Activated T-cell treated with anti-CD3 and anti-CD28 coated beads, Interleukin-2, amount 50 U/mL, for 72 hours (primary cell): ENCODE results near the gene ADORA1. TPM values are rescaled to one million over a fixed set of nuclear protein-coding genes. Genes with fewer than 3 reads are reported as not detected.

Experiments
- ATAC-seq, 2 donors: fragments of 150-1000 bp; cut with Tn5 transposase; replicated peaks in 1 of 2; 2 replicates each; pipeline ENCODE4 v1.10.0; 2021; ENCODE audit warnings: moderate library complexity in 2 of 2, mild to moderate bottlenecking in 1 of 2
- DNase-seq, 2 donors: peaks; one replicate each; pipeline ENCODE4 v3.0.0; 2021 to 2022; ENCODE audit warnings: mixed read lengths in 1 of 2
- H3K27ac Mint-ChIP-seq: one replicate; pipeline ENCODE4 v1.8.0; 2022; ENCODE audit warnings: mild to moderate bottlenecking, moderate library complexity, mixed read lengths
- H3K27me3 Mint-ChIP-seq: one replicate; pipeline ENCODE4 v1.8.0; 2022; ENCODE audit warnings: low read depth, mixed read lengths
- H3K36me3 Mint-ChIP-seq, 2 donors: one replicate each; pipeline ENCODE4 v1.8.0; 2022; ENCODE audit warnings: mixed read lengths in 2 of 2, mild to moderate bottlenecking in 1 of 2; ENCODE audit not compliant: insufficient read depth in 2 of 2
- H3K4me1 Mint-ChIP-seq: one replicate; pipeline ENCODE4 v1.8.0; 2022; ENCODE audit warnings: low read depth, mixed read lengths
- H3K4me3 Mint-ChIP-seq, 2 donors: one replicate each; pipeline ENCODE4 v1.8.0; 2022; ENCODE audit warnings: mild to moderate bottlenecking in 2 of 2, mixed read lengths in 2 of 2, moderate library complexity in 2 of 2
- H3K9me3 Mint-ChIP-seq, 2 donors: one replicate each; pipeline ENCODE4 v1.8.0; 2022; ENCODE audit warnings: mixed read lengths in 2 of 2
- total RNA-seq, 2 donors: library from RNA; stranded (reverse); gene quantifications; one replicate each; pipeline ENCODE4 v1.2.3, GENCODE V29; 2022

ADORA1 gene
- total RNA-seq, 2 donors from 2014 or later = not detected

DNA sequence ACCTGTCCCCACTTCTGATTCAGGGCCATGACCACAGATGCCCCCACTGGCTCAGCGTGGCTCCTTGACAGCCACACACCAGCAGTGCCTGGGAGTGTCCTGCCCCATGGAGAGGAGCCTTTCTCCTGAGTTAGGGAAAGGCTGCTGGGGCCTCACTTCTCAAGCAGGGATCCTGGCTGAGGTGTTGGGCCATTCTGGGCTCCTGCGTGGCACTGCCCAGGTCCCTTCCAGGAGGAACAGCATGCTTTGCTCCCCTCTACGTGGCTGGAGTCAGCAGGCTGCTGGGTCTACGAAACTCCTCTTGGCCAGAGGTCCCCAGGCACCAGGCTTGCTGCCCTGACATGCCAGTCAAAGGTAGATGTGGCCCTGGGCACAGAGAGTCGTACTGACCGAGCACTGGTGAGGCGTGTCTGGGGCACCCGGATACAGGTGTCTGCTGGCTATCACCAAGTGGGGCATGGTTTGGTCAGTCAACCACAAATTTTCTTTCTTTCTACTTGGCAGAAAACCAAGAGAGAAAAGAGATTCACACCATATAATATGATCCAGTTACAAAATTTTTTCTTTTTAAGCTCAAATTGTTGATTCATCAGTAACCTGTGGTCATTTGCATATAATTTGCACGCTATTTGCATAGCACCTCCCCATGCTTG, 4.1 kb downstream of the ADORA1 start:
- H3K9me3 Mint-ChIP-seq = no peaks in the 10 kb centered on the region
- no peak overlapping the region for H3K27ac Mint-ChIP-seq
- H3K36me3 Mint-ChIP-seq = no peaks in the 10 kb centered on the region
- peaks cover 33% of the 10 kb centered on the region for H3K27me3 Mint-ChIP-seq
- no peak overlapping the region for H3K4me3 Mint-ChIP-seq
- ATAC-seq (no peak), DNase-seq (no peak)
- peaks cover 21% of the 10 kb centered on the region for H3K4me1 Mint-ChIP-seq

DNA sequence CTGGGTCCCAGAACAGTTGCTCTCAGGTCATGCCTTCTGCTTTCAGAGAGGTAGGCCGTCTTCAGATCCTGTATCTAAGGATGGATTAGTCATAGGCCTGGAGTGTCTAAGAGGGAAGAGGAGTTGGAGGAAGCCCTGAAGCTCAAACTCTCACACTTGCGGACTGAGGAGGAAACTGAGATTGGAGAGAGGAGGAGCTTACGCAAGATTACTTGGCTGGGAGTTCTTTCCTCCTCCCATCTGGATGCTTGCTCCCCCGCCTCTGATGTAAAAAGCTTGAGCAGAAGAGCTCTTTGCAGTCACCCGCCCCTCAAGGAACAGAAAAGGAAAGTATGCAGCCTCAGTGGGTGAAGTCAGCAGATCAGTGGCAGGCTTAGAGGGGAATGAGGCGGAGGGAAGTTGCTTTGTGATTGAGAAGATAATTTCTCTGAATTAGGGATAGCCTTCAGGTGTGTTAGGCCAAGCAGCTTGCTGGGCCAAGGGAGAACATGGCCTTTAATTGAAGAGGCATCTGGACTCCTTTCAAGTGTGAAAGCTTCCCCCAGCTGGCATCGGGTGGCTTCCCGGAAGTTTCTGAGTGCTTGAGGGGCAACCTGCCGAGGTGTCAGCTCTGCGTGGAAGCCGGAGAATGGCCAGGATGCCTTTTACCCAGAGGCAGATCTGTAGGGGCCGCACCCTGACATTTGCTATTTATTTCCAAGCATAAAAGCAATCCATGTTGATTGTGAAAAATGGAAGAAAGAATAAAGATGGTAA, 6.6 kb downstream of the ADORA1 start:
- Mint-ChIP-seq H3K27me3 (peaks cover 16% of the 10 kb centered on the region), H3K36me3 (no peaks in the 10 kb centered on the region), H3K4me1 (peaks cover 7% of the 10 kb centered on the region), H3K9me3 (no peaks in the 10 kb centered on the region), H3K4me3 (no peak overlapping the region), H3K27ac (no peak overlapping the region)
- ATAC-seq (no peak), DNase-seq (no peak)

DNA sequence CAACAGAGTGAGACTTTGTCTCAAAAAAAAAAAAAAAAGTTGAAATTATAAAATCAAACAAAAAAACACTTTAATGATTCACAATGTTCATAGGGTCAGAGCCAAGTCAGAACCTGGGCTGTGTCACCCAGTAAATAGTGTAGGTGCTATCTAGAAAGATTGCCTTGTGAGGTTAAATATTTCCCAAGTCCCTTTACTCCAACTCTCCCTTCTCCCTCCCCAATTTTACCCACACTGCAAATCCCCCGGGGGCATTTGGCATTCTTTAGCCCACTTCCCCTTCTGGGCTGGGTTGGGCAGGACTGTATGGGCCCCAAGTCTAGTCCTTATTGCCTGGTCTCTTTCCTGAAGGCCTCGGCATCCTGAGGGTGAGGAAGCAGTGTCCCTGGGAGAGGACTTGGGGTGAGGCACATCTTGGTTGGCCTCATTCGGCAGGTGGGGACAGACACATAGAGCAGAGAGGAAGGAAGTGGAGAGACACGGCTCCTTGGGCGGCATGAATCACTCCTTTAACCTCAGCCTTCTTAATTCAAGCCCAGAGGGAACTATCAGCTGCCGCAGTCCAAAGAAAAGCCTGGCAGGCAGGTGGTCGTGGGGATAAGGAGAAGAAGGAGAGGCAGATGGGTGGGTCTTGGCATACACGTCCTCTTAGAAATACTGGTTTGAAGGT, 8.2 kb downstream of the ADORA1 start:
- Mint-ChIP-seq H3K36me3 (no peaks in the 10 kb centered on the region), H3K9me3 (no peaks in the 10 kb centered on the region), H3K27ac (no peak overlapping the region), H3K4me1 (peaks cover 7% of the 10 kb centered on the region), H3K4me3 (no peak overlapping the region), H3K27me3 (peaks cover 11% of the 10 kb centered on the region)
- ATAC-seq = peak in 1 of 2 donors; percentile 64
- no peak for DNase-seq

DNA sequence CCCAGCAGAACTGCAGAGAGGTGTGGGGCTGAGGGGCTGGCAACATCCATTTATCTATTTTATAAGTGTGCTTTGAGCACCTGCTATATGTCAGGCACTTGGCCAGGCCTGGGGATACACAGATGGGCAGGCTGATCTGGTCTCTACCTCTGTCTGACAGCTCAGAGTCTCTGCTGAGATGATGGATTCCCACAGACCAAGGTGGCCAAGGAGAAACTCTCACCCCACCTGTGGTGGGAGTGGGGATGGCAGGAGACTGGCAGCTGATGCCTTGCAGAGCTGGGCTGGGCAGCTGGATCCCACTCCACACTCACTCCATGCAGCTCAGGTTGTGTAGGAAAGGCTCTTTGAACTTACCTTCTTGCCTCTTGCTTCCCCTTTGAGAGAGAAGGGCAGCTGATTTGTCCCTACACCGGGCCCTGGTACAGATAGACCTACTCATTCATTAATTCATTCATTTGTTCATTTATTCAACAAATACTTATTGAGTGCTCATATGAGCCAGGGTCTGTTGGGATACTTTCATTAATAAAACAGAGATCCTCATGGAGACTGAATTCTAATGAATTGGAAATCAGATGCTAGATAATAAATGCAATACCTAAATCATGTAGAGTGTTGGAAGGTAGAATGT, 9.0 kb downstream of the ADORA1 start:
- H3K4me3 Mint-ChIP-seq = no peak overlapping the region
- ATAC-seq = no peak
- peaks cover 7% of the 10 kb centered on the region for H3K4me1 Mint-ChIP-seq
- peaks cover 11% of the 10 kb centered on the region for H3K27me3 Mint-ChIP-seq
- H3K27ac Mint-ChIP-seq = no peak overlapping the region
- no peaks in the 10 kb centered on the region for H3K9me3 Mint-ChIP-seq
- DNase-seq = no peak
- no peaks in the 10 kb centered on the region for H3K36me3 Mint-ChIP-seq

DNA sequence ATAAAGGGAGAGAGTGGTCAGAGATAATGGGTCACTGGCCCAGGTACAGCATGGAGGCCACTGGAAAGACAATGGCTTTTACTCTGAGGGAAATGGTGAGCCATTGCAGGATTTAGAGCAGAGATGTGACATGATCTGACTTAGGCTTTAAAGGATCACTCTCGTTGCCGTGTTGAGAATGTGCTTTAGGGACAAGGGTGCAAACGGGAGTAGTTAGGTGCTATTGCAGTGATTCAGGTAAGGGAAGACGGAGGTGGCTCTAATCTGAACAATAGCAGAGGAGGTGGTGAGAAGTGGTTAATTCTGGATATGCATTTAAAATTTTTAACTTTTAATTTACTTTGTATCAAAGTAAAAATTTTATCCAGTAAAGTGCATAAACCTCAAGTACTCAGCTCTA, 9.8 kb downstream of the ADORA1 start:
- H3K27ac Mint-ChIP-seq = no peak overlapping the region
- H3K9me3 Mint-ChIP-seq = no peaks in the 10 kb centered on the region
- peaks cover 11% of the 10 kb centered on the region for H3K27me3 Mint-ChIP-seq
- no peak overlapping the region for H3K4me3 Mint-ChIP-seq
- ATAC-seq = no peak
- no peak for DNase-seq
- no peaks in the 10 kb centered on the region for H3K36me3 Mint-ChIP-seq
- peaks cover 7% of the 10 kb centered on the region for H3K4me1 Mint-ChIP-seq

DNA sequence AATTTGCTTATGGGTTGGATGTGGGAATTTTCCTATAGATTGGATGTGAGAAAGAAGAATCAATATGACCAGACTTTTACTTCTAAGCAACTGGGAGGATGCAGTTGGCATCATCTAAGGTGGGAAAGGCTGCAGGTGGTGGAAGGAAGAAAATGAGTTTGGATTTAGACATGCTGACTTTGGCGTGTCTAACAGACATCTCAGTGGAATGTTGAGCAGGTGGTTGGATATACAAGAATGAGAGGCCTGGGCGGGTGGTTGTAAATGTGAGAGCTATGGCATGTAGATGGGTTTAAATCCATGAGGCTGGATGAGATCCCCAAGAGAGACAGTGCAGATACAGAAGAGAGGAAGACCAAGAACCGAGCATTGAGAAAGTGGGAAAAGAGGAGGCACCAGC, 10.5 kb downstream of the ADORA1 start:
- Mint-ChIP-seq H3K27me3 (peaks cover 11% of the 10 kb centered on the region), H3K36me3 (no peaks in the 10 kb centered on the region), H3K4me1 (peaks cover 7% of the 10 kb centered on the region), H3K9me3 (no peaks in the 10 kb centered on the region), H3K4me3 (no peak overlapping the region), H3K27ac (no peak overlapping the region)
- no peak for DNase-seq
- ATAC-seq = no peak

DNA sequence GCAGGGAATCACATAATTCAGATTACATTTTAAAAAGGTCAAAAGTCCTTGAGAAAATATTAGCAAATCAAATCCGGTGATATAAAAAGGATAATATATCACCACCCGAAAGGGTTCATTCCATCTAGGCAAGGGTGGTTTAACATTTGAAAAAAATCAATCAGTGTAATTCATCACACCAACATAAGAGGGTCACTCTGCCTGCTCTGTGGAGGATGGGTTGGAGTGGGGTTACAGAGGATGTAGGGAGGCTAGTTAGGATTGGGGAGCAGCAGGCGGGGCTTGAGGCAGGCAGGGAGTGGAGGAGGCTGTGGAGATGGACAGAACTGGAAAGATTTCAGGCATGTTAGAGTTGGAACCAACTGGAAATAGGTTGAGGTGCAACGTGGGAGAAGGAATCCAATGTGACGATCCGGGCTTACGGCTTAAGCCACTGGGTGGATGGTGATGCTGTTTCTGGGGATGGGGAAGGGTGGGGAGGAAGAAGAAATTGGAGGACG, 12.5 kb downstream of the ADORA1 start:
- H3K27me3 Mint-ChIP-seq = peaks cover 11% of the 10 kb centered on the region
- H3K9me3 Mint-ChIP-seq = no peaks in the 10 kb centered on the region
- peaks cover 7% of the 10 kb centered on the region for H3K4me1 Mint-ChIP-seq
- DNase-seq (no peak), ATAC-seq (no peak)
- H3K4me3 Mint-ChIP-seq = no peak overlapping the region
- no peaks in the 10 kb centered on the region for H3K36me3 Mint-ChIP-seq
- no peak overlapping the region for H3K27ac Mint-ChIP-seq

DNA sequence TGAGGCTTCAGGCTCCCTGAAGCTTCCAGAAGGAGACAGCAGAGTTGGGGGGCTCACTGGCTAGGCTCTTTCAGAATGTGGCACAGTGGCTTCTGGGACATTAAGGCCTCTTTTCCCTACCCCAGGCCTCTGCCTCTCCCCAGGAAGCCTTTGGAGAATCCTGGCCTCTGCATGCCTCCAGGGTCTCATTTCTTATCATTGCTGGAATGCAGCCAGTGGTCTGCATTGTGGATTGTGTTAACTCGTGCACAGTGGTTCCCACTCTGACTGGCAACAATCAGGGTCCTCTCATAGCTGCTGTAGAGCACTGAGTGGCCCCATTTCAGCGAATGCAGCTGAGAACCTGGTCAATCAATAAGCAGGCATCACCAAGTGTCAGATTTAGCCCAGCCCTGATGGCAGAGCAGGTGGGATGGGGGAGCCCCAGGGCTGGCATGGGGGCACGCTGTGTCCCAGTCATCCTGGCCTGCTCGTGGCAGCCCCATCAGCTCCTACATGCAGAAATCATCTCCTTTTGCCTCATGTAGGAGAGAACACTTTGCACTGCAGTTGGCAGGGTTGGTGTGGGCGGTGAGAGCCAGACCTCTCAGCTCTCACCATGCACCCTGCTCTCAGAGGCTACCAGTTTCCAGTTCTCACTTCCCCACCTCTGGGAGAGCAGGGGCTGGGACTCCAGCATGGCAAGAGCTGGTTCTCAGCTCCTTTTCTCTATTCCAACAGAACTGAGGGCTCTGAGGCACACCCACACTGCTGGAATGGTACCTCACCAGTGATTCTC, 13.4 kb downstream of the ADORA1 start:
- ATAC-seq = no peak
- DNase-seq = no peak
- Mint-ChIP-seq H3K36me3 (no peaks in the 10 kb centered on the region), H3K4me3 (no peak overlapping the region), H3K27me3 (peaks cover 11% of the 10 kb centered on the region), H3K27ac (no peak overlapping the region), H3K9me3 (no peaks in the 10 kb centered on the region), H3K4me1 (peaks cover 3% of the 10 kb centered on the region)

DNA sequence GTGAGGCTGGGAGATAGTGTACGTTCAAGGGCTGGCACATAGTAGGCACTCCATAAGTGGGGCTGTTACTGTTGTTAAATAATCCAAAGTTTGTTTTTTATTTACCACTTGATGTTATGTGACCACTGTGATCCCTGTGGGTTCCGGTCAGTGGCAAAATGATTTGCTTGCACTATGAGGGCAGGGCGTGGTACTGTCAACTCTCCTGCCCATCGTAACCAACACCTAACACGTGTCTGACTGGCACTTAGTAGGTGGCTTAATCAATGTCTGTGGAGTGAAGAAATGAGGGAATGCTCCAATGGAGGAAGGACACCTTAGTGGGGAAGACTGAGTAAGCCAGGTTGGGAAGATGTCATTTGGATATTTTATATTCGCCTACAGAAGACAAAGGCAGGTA, 14.6 kb downstream of the ADORA1 start:
- Mint-ChIP-seq H3K36me3 (no peaks in the 10 kb centered on the region), H3K9me3 (no peaks in the 10 kb centered on the region), H3K27me3 (peaks cover 3% of the 10 kb centered on the region), H3K4me1 (no peaks in the 10 kb centered on the region), H3K27ac (no peak overlapping the region), H3K4me3 (no peak overlapping the region)
- no peak for DNase-seq
- no peak for ATAC-seq

DNA sequence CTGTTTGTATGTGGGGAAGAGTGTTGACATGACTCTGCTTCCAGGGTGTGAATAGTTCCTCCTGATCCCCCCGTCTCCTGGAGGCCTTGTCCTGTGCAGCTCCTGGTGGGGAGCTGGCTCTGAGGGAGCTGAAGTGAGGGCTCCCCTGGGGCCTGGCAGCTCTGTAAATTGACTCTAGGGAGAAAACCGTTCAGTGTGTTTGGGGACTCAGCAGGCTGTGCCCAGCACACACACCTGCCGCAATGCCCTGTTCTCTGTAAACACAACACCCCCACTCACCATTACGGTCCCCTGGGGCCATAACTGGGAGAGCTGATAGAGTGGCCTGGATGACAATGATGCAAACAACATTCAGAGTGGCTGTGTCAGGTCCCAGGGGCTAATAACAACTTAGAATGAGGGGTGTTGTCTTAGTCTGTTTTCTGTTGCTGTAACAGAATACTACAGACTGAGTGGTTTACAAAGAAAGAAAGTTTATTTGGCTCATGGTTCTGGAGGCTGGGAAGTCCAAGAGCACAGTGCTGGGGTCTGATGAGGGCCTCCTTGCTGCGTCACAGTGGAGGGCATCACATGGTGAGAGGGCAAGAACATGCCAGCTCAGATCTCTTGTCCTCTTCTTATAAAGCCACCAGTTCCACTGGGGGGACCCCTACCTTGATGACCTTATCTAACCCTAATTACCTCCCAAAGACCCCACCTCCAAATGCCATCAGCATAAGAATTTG, 15.3 kb downstream of the ADORA1 start:
- H3K27ac Mint-ChIP-seq = no peak overlapping the region

DNA sequence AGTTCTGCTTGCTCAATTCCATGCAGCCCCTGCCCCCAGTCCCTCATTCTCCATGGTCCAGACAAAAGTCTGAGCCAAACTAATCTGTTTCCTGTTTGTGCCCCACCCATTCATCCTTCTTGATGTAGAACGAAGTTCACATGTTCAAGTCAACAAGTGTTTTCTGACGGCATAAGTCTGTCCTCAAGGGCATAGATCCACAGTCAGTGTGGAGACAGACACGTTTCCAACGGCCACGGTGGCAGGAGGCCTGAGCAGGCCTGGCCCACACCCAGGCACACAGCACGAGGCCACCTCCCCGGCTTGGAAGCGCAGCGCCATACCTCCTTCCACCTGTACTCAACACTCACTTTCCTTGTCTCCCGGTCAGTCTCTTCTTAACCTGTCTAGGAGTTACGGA, 16.1 kb downstream of the ADORA1 start:
- H3K4me1 Mint-ChIP-seq = no peaks in the 10 kb centered on the region
- no peak overlapping the region for H3K27ac Mint-ChIP-seq
- H3K4me3 Mint-ChIP-seq = no peak overlapping the region
- H3K9me3 Mint-ChIP-seq = no peaks in the 10 kb centered on the region
- H3K36me3 Mint-ChIP-seq = no peaks in the 10 kb centered on the region
- no peak for DNase-seq
- ATAC-seq = no peak
- H3K27me3 Mint-ChIP-seq = no peaks in the 10 kb centered on the region

More for the DNA sequence above, 15.3 kb downstream of the ADORA1 start:
- Mint-ChIP-seq H3K4me1 (no peaks in the 10 kb centered on the region), H3K36me3 (no peaks in the 10 kb centered on the region), H3K9me3 (no peaks in the 10 kb centered on the region), H3K4me3 (no peak overlapping the region), H3K27me3 (no peaks in the 10 kb centered on the region)
- no peak for DNase-seq
- no peak for ATAC-seq

DNA sequence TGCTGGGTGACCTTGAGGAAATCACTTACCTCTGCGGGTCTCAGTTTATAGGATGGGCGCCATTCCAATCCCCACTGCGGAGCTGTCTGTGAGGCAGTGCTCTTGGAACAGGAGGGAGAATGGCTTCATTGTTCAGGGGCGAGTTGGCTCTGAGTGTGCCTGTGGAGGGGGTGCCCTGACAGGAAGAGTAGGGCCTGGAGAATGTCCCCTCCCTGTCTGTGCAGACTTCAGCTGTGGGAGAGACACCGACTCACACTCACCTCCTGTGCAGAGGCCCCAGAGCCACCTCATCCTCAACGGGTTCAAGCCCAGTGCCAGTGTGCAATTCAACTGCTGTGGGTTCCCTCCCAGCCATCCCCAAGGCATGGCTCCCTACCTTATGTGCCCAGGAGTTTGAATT, 17.1 kb downstream of the ADORA1 start:
- Mint-ChIP-seq H3K4me1 (no peaks in the 10 kb centered on the region), H3K27me3 (no peaks in the 10 kb centered on the region), H3K4me3 (no peak overlapping the region), H3K9me3 (no peaks in the 10 kb centered on the region), H3K27ac (no peak overlapping the region), H3K36me3 (no peaks in the 10 kb centered on the region)
- ATAC-seq = no peak
- no peak for DNase-seq
